Uterus (tissue), 4 donors: ENCODE measurements around the gene MYH13. TPM values are rescaled to one million over a fixed set of nuclear protein-coding genes. Genes with fewer than 3 reads are reported as not detected.

Experiments used
- DNase-seq, 2 donors: peaks; one replicate each; pipeline ENCODE4 v3.0.0-alpha.2; 2019 to 2020
- H3K27ac ChIP-seq, 2 donors: fragments of 200-600 bp; sonication (generic); 1 replicate in 1 of 2; 2 replicates in 1 of 2; pipeline ENCODE4 v1.5.1; 2016 to 2018
- H3K27me3 ChIP-seq, 2 donors: fragments of 200-600 bp; sonication (generic); one replicate each; pipeline ENCODE4 v1.5.1; 2018 to 2019; ENCODE audit warnings: control low read depth in 1 of 2
- H3K36me3 ChIP-seq, 2 donors: fragments of 200-600 bp; sonication (generic); one replicate each; pipeline ENCODE4 v1.5.1; 2019; ENCODE audit warnings: control low read depth in 1 of 2
- H3K4me1 ChIP-seq, 2 donors: fragments of 200-600 bp; sonication (generic); one replicate each; pipeline ENCODE4 v1.5.1; 2018 to 2019; ENCODE audit warnings: control low read depth in 1 of 2
- H3K4me3 ChIP-seq, 2 donors: fragments of 200-600 bp; sonication (generic); 1 replicate in 1 of 2; 2 replicates in 1 of 2; pipeline ENCODE4 v1.5.1; 2018 to 2019; ENCODE audit warnings: mild to moderate bottlenecking in 1 of 2
- H3K9me3 ChIP-seq, 2 donors: fragments of 200-600 bp; sonication (generic); one replicate each; pipeline ENCODE4 v1.5.1; 2019; ENCODE audit warnings: control low read depth in 1 of 2
- POLR2A ChIP-seq, 2 donors: fragments of 450-650 bp; IDR thresholded peaks; one replicate each; pipeline ENCODE4 v1.6.1; 2016; ENCODE audit warnings: antibody characterized with exemption in 2 of 2, mild to moderate bottlenecking in 1 of 2, moderate library complexity in 1 of 2
- intact Hi-C: fragments of 100-400 bp; cut with DNase I; formaldehyde crosslinking; loops from one replicate; pipeline ENCODE4 v1.15.1; 2023; ENCODE audit warnings: low total_unique reads
- total RNA-seq, 4 donors: library from RNA; depleted of rRNA in 3 of 4; stranded (reverse); fragments of >200 nt in 3 of 4; gene quantifications; one replicate each; pipeline versions ENCODE4 v1.1.0 to v1.2.4, GENCODE V29; 2014 to 2023
- TF ChIP-seq, protein P1 (sequence below), 4 experiments: fragments of 200-600 bp in 2 of 4; fragments of 450-650 bp in 2 of 4; sonication (generic) in 2 of 4; IDR thresholded peaks; one replicate each; pipeline ENCODE4 v1.5.1; 2016 to 2019; ENCODE audit warnings: antibody characterized with exemption in 4 of 4, mild to moderate bottlenecking in 2 of 4, moderate library complexity in 1 of 4
- donor health status: DM: yes; HTN: yes; CAD: no.

MYH13 gene
- not detected for total RNA-seq

GRCh38 chr17:10372906-10373305 lies at the start of gene MYH13:
Gene MYH13 (minus strand): TSS chr17:10373006. CDS start chr17:10364530, 8,476 bp downstream.
- H3K36me3 ChIP-seq: no peaks in the 10 kb centered on the region
- no peaks in the 10 kb centered on the region for H3K27me3 ChIP-seq
- no peaks in the 10 kb centered on the region for H3K4me1 ChIP-seq
- no peak within 1 kb of the TSS for H3K27ac ChIP-seq
- DNase-seq: no peak
- no peak for TF ChIP-seq POLR2A (IDR thresholded peaks at IDR 0.05)
- TF ChIP-seq, protein P1, sequence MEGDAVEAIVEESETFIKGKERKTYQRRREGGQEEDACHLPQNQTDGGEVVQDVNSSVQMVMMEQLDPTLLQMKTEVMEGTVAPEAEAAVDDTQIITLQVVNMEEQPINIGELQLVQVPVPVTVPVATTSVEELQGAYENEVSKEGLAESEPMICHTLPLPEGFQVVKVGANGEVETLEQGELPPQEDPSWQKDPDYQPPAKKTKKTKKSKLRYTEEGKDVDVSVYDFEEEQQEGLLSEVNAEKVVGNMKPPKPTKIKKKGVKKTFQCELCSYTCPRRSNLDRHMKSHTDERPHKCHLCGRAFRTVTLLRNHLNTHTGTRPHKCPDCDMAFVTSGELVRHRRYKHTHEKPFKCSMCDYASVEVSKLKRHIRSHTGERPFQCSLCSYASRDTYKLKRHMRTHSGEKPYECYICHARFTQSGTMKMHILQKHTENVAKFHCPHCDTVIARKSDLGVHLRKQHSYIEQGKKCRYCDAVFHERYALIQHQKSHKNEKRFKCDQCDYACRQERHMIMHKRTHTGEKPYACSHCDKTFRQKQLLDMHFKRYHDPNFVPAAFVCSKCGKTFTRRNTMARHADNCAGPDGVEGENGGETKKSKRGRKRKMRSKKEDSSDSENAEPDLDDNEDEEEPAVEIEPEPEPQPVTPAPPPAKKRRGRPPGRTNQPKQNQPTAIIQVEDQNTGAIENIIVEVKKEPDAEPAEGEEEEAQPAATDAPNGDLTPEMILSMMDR (IDR thresholded peaks at IDR 0.05): no peak
- no peak within 1 kb of the TSS for H3K4me3 ChIP-seq
- intact Hi-C loops: no loop called here
- H3K9me3 ChIP-seq: no peaks in the 10 kb centered on the region

- Histone ChIP-seq H3K27ac (no peak within 1 kb of the TSS), H3K36me3 (no peaks in the 10 kb centered on the region), H3K9me3 (no peaks in the 10 kb centered on the region), H3K27me3 (peaks cover 0 to 4% of the 10 kb centered on the region in 2 donors), H3K4me3 (no peak within 1 kb of the TSS), H3K4me1 (no peaks in the 10 kb centered on the region)
- DNase-seq: no peak
- intact Hi-C loops: no loop called here
- TF ChIP-seq, protein P1 (IDR thresholded peaks at IDR 0.05): no peak
These were observed 49.2 kb upstream of the MYH13 start, which contains the start of gene MYH8 for GRCh38 chr17:10421900-10422542. Gene MYH8 (minus strand): TSS chr17:10421950. CDS start chr17:10420227, 1,723 bp downstream.

GRCh38 chr17:10421211-10421610 lies 48.4 kb upstream of the MYH13 start:
- intact Hi-C loops: no loop called here
- H3K4me1 ChIP-seq: no peaks in the 10 kb centered on the region
- H3K9me3 ChIP-seq: no peaks in the 10 kb centered on the region
- H3K27ac ChIP-seq: no peak overlapping the region
- H3K4me3 ChIP-seq: no peak overlapping the region
- no peak for DNase-seq
- no peaks in the 10 kb centered on the region for H3K36me3 ChIP-seq
- peaks cover 0 to 3% of the 10 kb centered on the region in 2 donors for H3K27me3 ChIP-seq
- no peak for TF ChIP-seq POLR2A (IDR thresholded peaks at IDR 0.05)
- TF ChIP-seq, protein P1 (IDR thresholded peaks at IDR 0.05): no peak

DNA sequence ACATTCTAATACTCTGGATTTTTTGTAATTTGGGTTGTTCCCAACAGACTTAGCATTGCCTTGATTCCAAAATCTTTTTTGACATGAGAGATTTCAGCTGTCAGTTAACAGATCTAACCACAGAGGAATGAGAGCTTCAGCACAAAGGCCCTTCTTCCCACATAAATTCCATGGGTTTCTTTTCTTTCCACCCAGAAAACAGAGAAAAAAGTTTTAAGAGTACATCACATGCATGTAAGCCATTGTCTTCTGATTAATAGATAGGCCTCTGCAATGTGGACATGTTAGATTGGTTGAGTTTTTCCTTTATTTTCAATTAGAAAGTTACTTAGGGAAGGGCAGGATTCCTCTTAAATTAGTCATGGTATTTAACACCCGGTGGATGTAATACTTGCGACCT lies 48.0 kb upstream of the MYH13 start:
- Histone ChIP-seq H3K27me3 (no peaks in the 10 kb centered on the region), H3K36me3 (no peaks in the 10 kb centered on the region), H3K9me3 (no peaks in the 10 kb centered on the region), H3K4me1 (no peaks in the 10 kb centered on the region), H3K27ac (no peak overlapping the region), H3K4me3 (no peak overlapping the region)
- DNase-seq: no peak
- intact Hi-C loops: no loop called here
- TF ChIP-seq POLR2A (IDR thresholded peaks at IDR 0.05): no peak
- TF ChIP-seq, protein P1 (IDR thresholded peaks at IDR 0.05): no peak

DNA sequence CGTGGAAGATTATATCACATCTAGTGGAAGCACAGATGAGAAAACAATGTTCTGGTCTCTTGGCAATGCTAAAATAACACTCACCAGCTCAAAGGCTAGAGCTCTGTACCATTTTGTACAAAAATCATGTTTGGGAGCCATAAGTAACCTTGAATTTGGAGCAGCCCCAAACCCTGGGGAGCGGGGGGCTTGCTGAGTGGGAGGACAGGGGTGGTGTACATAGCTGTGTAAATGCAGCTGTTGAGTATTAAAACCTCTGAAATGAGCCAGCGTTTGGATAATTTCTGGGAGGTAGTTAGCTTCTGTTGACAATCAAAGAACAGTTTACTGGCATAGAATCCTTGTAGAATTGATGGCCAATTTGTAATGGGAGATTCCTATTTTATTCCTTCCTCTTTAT lies 44.6 kb upstream of the MYH13 start:
- Histone ChIP-seq H3K4me1 (no peaks in the 10 kb centered on the region), H3K4me3 (no peak overlapping the region), H3K36me3 (no peaks in the 10 kb centered on the region), H3K27ac (no peak overlapping the region), H3K27me3 (no peaks in the 10 kb centered on the region), H3K9me3 (no peaks in the 10 kb centered on the region)
- intact Hi-C loops: no loop called here
- TF ChIP-seq, protein P1 (IDR thresholded peaks at IDR 0.05): no peak
- TF ChIP-seq POLR2A (IDR thresholded peaks at IDR 0.05): no peak
- DNase-seq: no peak
